GM06990 (cell line): ENCODE measurements around the gene UTS2R.

ENCODE experiments used
- DNase-seq: peaks from one replicate; pipeline ENCODE4 v3.0.0-alpha.2; 2011; ENCODE audit not compliant: insufficient read length; ENCODE audit errors: extremely low read depth
- H3K27me3 ChIP-seq: replicated peaks from 2 replicates; pipeline ENCODE4 v1.6.0; 2011; ENCODE audit warnings: low read length; ENCODE audit not compliant: control insufficient read depth, insufficient read depth
- H3K36me3 ChIP-seq: 2 replicates; pipeline ENCODE4 v1.5.1; 2011; ENCODE audit warnings: low read length; ENCODE audit not compliant: control insufficient read depth, insufficient read depth
- H3K4me3 ChIP-seq: replicated peaks from 2 replicates; pipeline ENCODE4 v1.5.1; 2011; ENCODE audit warnings: low read depth, mild to moderate bottlenecking, control low read depth, low read length
- TF ChIP-seq, protein P1 (sequence below): IDR thresholded peaks from 2 replicates; pipeline ENCODE4 v1.5.1; 2011; ENCODE audit warnings: low read length, control low read depth, mild to moderate bottlenecking, inconsistent platforms; ENCODE audit not compliant: insufficient read depth, poor library complexity, severe bottlenecking

The UTS2R gene

DNA sequence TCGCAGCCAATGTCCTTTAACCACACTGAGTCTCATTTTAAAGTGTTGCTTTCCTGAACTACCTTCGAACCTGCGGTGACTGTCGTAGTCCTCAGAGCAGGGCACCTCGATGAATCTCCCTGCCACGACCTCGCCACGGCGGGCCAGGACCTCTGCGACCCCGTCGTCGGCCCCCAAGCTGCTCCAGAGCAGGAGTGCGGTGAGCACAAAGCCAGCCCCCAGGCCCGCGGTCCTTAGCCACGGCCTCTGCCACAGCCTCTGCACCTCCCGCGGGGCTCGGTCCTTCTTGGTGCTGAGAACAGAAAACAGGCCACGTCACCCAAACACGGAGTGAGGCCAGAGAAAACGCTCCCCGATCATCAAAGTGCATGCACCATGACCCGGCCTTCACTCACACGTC, 43.8 kb downstream of the UTS2R start:
- H3K36me3 ChIP-seq = peaks cover 3% of the 10 kb centered on the region
- no peak for DNase-seq
- TF ChIP-seq, protein P1, sequence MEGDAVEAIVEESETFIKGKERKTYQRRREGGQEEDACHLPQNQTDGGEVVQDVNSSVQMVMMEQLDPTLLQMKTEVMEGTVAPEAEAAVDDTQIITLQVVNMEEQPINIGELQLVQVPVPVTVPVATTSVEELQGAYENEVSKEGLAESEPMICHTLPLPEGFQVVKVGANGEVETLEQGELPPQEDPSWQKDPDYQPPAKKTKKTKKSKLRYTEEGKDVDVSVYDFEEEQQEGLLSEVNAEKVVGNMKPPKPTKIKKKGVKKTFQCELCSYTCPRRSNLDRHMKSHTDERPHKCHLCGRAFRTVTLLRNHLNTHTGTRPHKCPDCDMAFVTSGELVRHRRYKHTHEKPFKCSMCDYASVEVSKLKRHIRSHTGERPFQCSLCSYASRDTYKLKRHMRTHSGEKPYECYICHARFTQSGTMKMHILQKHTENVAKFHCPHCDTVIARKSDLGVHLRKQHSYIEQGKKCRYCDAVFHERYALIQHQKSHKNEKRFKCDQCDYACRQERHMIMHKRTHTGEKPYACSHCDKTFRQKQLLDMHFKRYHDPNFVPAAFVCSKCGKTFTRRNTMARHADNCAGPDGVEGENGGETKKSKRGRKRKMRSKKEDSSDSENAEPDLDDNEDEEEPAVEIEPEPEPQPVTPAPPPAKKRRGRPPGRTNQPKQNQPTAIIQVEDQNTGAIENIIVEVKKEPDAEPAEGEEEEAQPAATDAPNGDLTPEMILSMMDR = no peak
- H3K27me3 ChIP-seq = no peaks in the 10 kb centered on the region
- H3K4me3 ChIP-seq = no peak overlapping the region

- no peaks in the 10 kb centered on the region for H3K27me3 ChIP-seq
- TF ChIP-seq, protein P1 = no peak
- no peak overlapping the region for H3K4me3 ChIP-seq
- no peak for DNase-seq
- H3K36me3 ChIP-seq = peaks cover 3% of the 10 kb centered on the region
These were observed 44.2 kb downstream of the UTS2R start for GRCh38 chr17:82415786-82416185.

GRCh38 chr17:82416264-82416663, 44.7 kb downstream of the UTS2R start:
- DNase-seq = no peak
- Histone ChIP-seq H3K4me3 (no peak overlapping the region), H3K36me3 (peaks cover 5% of the 10 kb centered on the region), H3K27me3 (no peaks in the 10 kb centered on the region)
- TF ChIP-seq, protein P1 = no peak

DNA sequence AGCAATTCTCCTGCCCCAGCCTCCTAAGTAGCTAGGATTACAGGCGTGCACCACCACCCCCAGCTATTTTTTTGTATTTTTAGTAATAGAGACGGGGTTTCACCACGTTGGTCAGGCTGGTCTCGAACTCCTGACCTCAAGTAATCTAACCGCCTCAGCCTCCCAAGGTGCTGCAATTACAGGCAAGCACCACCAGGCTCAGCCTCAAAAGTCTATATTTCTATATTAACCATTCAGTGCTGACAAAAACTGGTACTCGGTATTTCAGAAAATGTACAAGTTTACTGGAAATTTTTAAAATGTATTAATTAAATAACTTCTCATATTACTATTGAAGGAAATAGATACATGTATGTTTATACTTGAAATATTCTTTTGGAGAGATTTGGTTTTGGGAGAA, 45.2 kb downstream of the UTS2R start:
- H3K4me3 ChIP-seq = no peak overlapping the region
- H3K27me3 ChIP-seq = no peaks in the 10 kb centered on the region
- peaks cover 7% of the 10 kb centered on the region for H3K36me3 ChIP-seq

GRCh38 chr17:82418001-82418986, 46.7 kb downstream of the UTS2R start, which contains the start of the genes HEXD and OGFOD3:
HEXD (plus strand) TSS chr17:82418347; CDS start chr17:82419800, 1,453 bp downstream.
OGFOD3 (minus strand) TSS chr17:82418586; CDS start chr17:82418485, 101 bp downstream.
- Histone ChIP-seq H3K27me3 (no peaks in the 10 kb centered on the region), H3K36me3 (peaks cover 8% of the 10 kb centered on the region), H3K4me3 (peak within 1 kb of the TSS; percentile 65)
- DNase-seq = peak; percentile 92
- TF ChIP-seq, protein P1 = no peak

More for the DNA sequence above, 45.2 kb downstream of the UTS2R start:
- DNase-seq = no peak
- TF ChIP-seq, protein P1 = no peak
